ENCODE results near the gene CHCHD6.

The CHCHD6 gene

DNA sequence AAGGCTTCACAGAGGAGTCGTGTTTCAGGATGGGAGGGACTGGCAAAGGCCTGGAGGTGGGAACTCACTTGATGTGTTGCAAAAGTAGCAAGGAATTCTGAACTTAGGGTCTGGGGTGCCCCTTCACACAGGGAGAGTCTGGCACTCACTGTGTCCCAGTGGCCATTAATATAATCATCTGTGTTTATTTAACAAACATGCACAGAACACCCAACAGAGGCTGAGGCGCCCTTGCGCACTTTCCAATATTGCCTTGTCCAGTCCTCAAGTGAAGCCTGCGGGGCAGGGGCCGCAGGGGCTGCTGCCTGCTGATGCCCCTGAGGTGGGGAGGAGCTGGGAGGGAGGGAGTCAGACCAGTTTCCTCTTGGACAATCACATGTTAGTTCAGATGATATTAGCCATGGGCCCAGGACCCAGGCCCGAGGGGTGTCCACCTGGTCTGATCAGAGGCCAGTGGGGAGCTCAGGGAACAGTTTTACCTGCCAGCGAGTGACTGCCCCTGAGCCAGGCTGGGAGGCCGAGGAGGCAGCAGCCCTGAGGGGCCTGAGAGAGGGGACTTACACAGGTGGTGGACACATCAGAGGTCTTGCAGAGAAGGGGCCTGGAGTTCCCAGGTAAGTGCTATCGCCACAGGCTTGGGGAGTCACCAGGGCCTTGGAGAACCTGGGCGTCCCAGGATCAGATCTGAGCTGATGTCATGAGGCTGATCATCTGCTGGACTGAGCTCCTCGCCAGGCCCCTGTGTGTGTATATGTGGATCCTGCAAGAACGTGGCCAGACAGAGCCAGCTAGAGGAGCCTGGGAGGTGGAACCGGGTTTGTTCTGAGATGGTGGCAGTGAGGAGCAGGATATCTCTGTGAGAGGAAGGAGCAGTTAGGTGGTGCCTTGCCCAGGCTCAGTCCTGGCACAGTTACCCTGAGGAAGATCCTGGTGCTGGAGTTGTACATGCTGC lies 35.3 kb upstream of the CHCHD6 start:
- DNase-seq: no peak

DNA sequence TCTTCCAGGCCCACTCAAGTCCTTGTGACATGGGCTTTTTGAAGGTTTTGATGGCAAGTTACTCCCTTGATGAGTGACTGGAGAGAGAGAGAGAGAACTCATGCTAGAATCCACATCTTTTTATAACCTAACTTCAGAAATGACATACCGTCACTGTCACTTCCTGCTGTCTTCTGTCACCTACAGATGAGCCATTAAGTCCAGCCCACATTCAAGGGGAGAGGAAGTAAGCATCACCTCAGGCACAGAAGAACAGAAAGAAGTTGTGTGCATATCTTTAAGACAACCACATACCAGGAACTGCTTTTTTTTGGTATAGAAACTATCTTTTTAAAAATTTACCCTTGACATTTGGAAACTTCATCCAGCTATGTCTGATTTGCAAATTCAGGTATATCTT lies 32.5 kb upstream of the CHCHD6 start:
- DNase-seq: no peak

DNA sequence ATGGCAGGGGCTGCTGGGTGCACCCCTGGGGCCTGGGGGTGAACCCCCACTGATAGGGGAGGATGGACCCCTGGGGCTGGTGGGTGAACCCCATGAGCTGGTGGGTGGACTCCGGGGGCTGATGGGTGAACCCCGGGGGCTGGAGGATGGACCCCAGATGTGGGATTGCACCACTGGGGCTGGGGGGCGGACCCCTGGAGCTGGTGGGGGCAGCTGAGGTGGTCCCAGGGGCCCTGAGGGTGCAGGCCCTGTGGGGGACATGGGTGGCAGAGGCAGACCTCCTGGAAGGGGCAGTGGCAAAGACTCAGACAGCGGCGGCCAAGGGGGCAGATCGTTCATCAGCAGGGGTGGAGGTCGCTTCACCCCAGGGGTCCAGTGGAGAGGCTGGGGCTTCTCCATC lies 31.7 kb upstream of the CHCHD6 start:
- no peak for DNase-seq

DNA sequence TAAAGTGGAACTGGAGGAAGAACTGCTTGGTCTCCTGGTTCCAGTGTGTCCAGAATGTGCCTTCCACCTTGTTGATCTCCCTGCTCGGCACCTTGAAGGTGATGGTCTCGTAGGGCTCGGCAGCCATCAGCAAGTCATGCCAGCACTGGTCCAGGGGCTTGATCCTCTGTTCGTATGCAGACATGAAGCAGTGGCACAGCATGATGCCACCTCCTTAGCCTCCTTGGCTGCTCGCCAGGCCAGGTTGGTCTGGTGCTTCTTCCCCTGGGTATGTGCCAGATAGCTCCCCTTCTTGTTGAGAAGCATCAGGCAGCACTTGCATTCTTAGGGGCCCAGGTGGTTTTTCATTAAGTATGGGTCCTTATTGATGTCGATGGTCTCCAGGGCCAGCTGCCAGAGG lies 31.3 kb upstream of the CHCHD6 start:
- DNase-seq: no peak

DNA sequence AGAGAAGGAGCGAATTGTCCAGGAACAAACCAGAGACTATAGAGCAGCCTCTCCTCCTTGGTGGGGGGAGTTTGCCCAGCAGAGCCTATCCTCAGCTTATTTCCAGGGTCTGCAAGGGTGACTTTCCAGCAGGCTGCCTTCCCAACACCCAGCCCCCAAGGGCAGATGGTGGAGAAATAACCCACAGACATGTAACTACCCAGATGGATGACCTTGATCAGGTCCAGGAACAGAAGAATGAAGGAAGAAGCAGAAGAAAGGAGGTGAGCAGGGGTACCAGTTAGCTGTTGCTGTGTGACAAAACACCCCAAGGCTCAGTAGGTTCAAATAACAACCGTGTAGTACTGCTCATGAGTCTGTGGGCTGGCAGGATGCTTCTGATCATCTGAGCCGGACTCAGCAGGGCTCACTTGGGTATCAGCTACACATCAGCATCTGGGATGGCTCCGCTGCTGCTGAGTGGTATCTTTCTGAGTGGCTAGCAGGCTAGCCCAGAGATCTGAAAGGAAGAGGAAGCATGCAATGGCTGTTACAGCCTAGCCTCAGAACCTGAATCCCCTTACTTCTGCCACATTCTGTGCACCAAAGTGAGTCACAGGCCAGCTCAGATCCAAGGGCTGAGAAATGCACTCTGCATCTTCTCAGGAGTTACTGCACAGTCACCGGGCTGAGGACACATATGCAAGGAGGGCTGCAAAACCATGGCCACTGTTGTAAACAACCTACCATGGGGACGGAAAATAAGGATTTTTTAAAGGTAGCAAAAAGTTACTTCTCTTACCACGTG lies 26.9 kb upstream of the CHCHD6 start:
- no peak for DNase-seq

DNA sequence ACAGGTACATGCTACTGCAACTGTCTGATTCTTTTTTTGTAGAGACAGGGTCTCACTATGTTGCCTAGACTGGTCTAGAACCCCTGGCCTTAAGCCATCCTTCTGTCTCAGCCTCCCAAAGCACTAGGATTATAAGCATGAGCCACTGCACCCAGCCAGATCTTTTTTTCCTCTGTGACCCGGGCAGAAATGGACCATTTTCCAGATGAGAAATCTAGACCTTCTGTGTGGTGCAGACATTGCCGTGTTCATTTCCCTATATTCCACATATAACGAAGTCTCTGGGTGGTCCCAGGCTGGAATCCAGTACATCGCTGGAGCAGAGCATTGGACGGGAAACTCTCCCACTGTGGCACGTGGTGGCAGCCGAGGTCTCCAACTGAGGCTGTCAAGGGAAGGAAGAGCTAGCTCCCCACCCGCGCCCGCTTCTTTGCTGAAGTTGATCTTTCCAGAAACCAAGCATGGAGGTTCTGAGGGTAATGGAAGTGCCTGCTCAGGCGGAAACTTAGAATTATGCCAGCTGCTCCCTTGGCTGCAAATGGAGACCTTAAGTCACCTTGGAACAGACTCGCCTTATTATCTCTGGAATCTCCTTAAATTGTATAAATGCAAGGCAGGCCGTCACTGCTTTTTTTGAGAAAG lies 26.1 kb upstream of the CHCHD6 start:
- DNase-seq: peak; percentile 2

DNA sequence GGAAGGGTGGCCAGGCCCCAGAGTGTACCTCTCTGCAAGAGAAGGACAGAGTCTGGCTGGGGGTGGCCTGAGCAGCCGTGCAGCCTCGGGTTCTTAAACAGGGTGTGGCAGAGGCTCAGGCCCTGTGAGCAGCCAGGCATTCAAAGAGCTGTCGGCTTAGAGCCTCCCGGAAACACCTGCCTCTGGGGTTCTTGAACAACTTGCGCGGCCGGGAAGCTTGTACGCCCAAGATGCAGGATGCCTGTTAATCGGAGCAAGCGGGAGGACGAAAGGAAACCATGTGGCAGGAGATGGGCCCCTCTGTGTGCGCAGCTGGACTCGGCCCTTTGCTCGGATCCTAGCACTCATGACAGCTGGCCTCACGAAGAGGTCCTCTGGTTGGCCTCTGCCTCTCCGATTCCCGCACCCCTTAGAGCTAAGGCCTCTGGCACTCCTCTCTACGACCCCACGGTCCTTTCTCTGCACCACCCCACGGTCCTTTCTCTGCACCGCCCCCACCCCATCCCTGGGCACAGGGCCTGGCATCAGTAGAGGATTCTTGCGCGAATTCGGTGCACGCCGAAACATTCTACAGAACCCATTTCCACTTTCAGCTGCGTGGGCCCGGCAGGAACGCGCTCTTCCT lies 25.2 kb upstream of the CHCHD6 start:
- DNase-seq: no peak

DNA sequence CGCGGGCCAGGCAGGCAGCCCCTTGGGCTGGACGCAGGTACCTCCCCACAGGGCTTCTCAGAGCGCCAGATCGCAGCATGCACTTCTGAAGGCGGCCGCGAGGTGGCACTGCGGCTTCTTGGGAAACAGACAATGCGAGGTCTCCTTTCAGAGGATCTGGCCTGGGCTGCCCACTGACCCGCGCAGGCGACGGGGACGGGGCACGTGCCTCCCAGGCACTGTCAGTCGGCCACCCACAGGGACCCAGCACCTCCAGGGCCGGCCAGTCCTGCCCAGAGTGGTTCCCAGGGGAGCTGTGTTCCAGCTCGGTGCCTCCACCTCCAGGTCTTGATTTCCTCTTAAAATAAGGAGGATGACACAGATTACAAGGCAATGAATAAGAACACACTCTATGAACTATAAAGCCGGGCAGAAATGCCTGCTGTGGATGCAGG lies 24.7 kb upstream of the CHCHD6 start:
- peak; percentile 64 for DNase-seq

DNA sequence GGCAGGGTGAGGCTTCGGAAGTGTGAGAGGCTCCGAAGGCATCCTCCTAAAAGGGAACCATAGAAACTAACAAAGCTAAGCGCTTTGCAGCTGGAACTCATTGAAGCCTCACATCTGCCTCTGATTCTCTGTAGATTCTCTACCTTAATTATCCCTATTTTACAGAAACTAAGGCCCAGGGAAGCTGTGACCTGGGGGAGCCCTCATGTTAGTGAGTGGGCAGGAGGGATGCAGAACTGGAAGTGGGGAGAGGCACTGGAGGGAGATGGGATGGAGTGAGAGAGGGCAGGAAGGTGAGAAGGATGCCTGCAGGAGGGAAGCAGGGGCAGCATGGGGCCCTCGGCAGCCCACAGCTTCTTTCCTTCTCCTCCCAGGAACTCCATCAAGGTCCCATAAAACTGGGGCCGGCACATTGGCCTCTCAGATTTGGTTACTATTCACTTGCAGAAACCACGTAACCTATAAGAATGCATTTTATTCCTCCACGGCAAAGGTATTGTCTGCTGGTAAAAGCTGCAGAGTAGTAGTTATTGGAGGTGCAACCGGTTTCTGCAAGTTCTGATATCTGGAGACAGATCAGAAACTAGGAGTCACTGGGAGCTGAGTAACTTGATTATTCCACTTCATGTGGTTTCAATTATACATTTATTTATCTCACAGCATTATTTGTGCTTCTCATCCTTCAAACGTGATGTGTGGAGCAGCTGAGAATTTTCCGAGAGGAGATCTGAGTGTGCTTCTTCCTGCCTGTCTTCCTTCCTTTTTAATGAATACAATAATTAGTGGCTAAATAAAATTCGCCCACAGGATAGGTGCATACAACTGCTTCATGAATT lies 24.0 kb upstream of the CHCHD6 start:
- no peak for DNase-seq

DNA sequence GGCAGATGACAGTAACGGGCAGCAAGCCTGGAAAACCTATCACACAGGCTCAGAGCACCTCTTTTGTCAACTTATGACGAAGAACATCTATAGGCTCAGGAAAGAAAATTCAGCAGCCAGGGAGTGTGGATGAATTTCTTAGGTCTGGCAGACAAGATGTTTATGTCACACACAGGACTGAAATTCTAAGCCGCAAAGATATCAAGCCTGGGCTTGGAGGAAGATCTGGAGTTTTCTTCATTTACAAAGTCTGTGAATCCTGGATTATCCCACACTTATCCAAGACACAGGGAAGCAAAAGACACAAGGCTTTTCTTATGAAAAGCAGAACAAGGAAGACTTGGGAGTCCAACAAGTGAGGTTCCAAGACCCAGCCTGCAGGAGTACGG lies 23.4 kb upstream of the CHCHD6 start:
- no peak for DNase-seq

DNA sequence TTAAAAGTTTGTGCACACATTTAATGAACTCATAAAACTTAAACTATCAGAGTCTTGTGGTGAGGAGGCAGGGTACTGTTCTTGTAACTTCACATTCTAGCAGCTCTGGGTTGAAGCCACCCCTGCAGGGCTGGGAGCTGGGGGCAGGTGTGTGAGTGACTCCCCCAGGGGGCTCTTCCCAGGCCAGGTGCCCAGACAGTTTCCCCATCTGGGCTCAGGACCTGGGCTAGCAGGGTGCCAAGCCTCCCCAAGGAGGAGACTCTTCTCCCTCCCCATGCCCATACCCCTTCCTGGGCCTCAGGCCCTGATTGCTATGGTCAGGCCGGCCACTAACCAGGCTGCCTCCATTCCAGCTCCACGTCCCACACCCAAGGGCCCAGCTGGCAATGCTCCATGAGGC lies 22.0 kb upstream of the CHCHD6 start:
- DNase-seq: no peak

DNA sequence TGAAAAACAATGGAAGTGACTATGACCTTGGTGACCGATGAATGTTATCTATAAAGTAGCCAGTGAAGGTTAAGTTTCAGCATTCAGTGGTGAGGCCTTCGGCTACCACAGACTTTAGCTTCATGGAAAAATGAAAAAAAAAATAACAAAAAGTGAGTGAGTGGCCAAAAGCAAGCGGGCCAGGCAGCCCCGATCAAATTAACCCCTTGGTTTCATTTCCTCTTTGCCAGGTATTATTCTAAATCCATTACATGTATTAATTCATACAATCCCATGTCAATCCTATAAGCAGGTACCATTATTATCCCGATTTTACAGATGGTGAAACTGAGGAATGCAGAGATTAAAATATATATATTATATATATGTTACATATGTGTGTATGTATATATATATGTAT lies 21.0 kb upstream of the CHCHD6 start:
- DNase-seq: no peak

DNA sequence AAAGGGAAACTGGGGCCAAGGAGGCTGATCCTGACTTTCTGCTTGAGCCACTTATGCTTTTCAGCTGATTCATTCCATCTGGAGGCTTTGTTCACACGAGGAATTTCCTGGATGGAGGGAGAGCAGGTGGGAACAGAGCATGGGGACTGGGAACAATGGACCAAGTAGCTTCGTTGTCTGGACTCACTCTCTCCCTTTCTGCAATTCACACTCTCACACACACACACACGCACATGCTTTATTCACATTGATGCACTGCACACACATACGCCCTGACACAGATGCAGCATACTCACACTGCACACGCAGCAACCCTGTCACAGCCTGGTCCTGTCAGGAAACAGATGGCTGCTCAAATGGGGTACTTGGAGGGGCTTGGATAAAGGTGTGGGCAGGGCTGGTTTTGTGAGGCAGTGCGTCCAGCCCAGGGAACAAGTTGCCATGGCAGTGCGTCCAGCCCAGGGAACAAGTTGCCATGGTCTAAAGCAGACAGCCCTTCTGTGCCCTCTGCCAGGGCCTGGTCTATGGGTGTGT lies 19.8 kb upstream of the CHCHD6 start:
- DNase-seq: peak; percentile 42

DNA sequence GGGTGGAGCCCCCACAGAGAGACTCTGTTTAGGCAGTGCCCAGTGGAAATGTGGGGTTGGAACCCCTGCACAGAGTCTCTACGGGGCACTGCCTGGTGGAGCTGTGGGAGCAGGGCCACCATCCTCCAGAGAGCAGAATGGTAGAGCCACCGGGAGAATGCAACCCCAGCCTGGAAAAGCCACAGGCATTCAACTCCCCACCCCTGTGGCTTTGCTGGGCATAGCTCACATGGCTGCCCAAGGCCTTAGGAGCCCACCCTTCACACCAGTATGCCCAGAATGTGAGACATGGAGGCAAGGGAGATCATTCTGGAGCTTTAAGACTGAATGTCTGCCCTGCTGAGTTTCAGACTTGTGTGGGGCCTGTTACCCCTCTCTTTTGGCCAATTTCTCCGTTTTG lies 19.0 kb upstream of the CHCHD6 start:
- DNase-seq: no peak

DNA sequence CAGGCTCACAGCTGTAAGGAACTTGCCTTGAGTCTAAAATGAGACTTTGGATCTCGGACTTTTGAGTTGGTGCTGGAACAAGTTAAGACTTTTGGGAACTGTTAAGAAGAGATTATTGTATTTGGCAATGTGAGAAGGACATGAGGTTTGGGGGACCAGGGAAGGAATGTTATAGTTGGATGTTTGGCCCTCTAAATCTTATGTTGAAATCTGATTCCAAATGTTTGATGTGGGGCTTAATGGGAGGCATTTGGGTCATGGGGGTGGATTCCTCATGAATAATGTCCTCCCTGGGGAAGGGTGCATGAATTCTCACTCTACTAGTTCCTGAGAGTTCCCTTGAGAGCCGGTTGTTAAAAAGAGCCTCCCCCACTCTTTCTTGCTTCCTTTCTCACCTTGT lies 18.5 kb upstream of the CHCHD6 start:
- no peak for DNase-seq

DNA sequence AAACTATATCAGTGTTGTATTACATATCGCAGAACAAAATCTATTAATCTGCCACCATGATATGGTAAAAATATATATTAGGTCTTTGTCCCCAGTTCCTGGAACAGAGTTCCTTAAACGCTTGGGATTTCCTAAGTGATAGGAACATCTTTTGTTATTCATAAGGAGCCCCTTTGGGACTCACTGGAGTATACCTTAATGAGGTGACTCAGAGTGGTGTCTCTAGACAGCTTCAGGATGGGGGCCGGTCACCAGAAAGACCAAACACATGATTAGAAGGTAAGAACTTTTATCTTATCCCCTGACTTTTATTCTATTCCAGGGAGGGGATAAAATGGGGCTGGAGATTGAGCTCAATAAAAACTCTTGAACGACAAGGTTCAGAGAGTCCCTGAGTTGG lies 12.3 kb upstream of the CHCHD6 start:
- no peak for DNase-seq

DNA sequence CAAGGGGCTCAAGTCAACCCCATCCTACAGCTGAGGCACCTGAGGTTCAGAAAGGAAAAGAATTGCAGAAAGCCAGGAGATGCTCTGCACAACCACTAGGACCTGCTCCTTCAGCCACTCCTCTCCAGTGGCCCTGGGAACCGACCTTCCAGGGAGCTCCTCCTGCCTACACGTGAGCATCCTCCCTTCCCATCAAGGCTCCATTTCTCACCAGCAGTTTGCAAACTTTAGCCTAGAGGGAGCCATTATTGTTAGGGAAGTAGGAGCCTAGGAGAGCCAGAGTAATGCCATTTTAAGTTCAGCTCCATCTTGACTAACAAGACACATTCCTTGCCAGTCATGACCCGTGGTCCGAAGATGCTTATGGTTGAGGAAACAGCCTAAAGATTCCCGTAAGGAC lies 11.2 kb upstream of the CHCHD6 start:
- DNase-seq: no peak

DNA sequence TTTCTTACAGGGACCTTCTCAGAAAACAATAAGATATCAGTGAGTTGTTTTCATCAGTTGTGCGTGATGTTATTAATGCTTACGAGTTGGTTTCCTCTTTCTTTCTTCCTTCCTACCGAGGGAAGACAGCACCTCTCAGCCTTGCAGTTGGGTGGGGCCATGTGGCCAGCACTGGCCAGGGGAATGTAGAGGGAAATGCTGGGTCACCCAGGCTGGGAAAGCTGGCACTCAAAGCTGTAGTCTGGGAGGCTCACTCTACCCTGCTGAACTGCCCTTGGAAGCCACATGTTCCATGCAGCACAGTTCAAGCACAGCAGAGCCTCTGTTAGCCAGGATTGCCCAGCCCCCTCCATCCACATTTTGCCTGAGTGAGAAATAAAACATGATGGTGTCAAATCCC lies 10.1 kb upstream of the CHCHD6 start:
- no peak for DNase-seq

DNA sequence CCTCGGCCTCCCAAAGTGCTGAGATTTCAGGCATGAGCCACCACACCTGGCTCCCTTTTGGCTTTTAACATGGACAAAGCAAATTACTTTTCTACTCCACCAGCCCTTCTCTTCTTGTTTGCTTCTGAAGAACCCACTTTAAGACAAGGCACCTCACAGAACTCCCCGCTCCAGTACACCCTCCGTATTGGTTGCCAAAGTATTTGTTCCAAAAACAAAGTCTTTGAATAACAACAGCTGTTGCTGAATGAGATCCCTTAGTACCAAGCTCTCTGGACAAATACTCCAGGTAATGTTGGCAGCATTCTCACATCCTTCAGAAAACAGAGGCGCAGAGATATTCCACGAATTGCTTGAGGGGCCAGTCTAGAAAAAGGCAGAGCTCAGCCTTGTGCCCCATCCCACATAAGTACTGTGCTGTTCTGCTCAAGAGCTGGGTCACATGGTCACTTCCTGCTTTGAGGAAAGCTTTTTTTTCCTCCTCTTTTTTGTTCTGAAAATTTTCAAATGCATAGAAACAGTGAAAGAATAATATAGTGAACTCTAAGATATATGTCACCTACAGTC lies 7.3 kb upstream of the CHCHD6 start:
- no peak for DNase-seq

DNA sequence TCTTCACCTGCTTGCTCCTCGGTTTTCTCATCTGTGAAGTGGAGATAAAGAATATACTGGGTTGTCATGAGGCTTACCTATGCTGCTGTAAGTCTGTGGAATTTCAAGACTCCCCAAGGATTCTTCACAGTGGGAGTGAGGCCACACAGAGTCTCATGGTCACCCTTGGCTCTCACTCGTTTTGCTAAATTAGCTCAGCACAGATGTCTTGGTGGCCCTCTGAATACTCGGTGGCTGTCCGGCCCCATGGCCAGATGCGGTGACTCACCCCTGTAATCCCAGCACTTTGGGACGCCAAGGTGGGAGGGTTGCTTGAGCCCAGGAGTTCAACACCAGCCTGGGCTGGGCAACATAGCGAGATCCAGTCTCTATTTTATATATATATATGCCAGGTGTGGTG lies 5.0 kb upstream of the CHCHD6 start:
- no peak for DNase-seq

DNA sequence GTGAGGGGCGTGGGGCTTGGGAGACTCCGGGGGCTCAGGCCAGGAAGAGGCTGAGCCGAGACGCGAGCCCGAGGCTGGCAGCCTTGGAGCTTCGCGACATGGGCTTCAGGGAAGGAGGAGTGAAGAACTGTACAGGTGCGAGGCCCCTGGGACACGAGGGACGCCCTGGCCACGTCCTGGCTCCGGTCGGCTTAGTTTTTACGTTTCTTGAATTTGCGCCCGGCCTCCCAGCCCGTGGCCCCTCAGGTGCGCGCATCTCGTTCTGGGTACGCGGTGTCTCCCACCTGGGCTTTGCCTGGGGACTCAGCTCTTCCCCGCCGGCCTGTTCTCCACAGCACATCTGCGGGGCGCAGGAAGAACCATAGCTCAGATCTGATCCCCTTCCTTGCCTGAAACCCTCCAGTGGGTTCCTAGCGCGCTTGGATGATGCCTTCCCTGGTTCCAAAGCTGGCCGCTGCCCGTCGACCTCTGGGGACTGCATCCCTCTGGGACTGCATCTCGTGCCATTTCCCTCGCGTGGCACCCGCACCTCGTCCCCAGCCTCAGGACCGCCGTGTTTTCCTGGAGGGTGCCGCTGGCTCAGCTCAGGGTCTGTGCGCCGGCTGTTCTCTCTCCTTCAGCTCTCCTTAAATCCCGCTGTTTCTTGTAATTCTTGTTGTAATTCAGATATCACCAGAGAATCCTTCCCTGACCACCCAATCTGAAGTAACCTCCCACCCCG lies 614 bp downstream of the CHCHD6 start:
- DNase-seq: no peak
